ENCODE measurements around the gene MMP13.

- TF ChIP-seq EZH2 (IDR thresholded peaks at IDR 0.05) = no peak
- no peak for TF ChIP-seq POLR2AphosphoS5 (IDR thresholded peaks at IDR 0.05; ENCODE audit: borderline replicate concordance, low read depth, low read length)
Measured at GRCh38 chr11:102911758-102912481, 43.6 kb downstream of the MMP13 start.

All from SK-N-MC (cell line).